OCI-LY1 (cell line): Measurements from ENCODE around the gene PC.
"Not testable (repeated sequence)": the region's sequence is repeated elsewhere in the genome, so short reads cannot be mapped to it uniquely, and the experiment has no call there.

ENCODE experiments used
- H2AFZ ChIP-seq: fragments of 200-600 bp; sonication (generic), shearing (Covaris generic); 2 replicates; pipeline ENCODE4 v1.6.0; 2014; ENCODE audit warnings: antibody characterized with exemption, mild to moderate bottlenecking, low read length
- H3F3A ChIP-seq: fragments of 200-600 bp; sonication (generic), shearing (Covaris generic); 2 replicates; pipeline ENCODE4 v1.6.0; 2014; ENCODE audit warnings: mild to moderate bottlenecking, antibody characterized with exemption, low read length, moderate library complexity; ENCODE audit not compliant: insufficient read depth
- H3K27ac ChIP-seq: fragments of 200-600 bp; sonication (generic); 2 replicates; pipeline ENCODE4 v1.5.1; 2014; ENCODE audit warnings: low read length, mixed run types, mild to moderate bottlenecking, low read depth; ENCODE audit not compliant: poor library complexity, severe bottlenecking
- H3K27me3 ChIP-seq: fragments of 200-600 bp; sonication (generic); 2 replicates; pipeline ENCODE4 v1.6.0; 2014; ENCODE audit warnings: antibody characterized with exemption, mild to moderate bottlenecking, low read length, moderate library complexity; ENCODE audit not compliant: insufficient read depth
- H3K36me3 ChIP-seq: fragments of 200-600 bp; sonication (generic); 2 replicates; pipeline ENCODE4 v1.6.1; 2014; ENCODE audit warnings: mild to moderate bottlenecking, antibody characterized with exemption, low read length, moderate library complexity, mixed read lengths; ENCODE audit not compliant: insufficient read depth
- H3K4me1 ChIP-seq: fragments of 200-600 bp; sonication (generic); 2 replicates; pipeline ENCODE4 v1.5.1; 2014; ENCODE audit warnings: mild to moderate bottlenecking, low read length, moderate library complexity; ENCODE audit not compliant: insufficient read depth, severe bottlenecking
- H3K4me2 ChIP-seq: fragments of 200-600 bp; sonication (generic), shearing (Covaris generic); 2 replicates; pipeline ENCODE4 v1.6.1; 2014; ENCODE audit warnings: low read length
- H3K4me3 ChIP-seq: fragments of 200-600 bp; sonication (generic); 2 replicates; pipeline ENCODE4 v1.5.1; 2014; ENCODE audit warnings: low read length, low read depth, mild to moderate bottlenecking, mixed read lengths; ENCODE audit not compliant: poor library complexity, severe bottlenecking
- H3K79me2 ChIP-seq: fragments of 200-600 bp; shearing (Covaris generic); 2 replicates; pipeline ENCODE4 v1.6.1; 2016; ENCODE audit warnings: mixed run types, low read length, mixed read lengths; ENCODE audit not compliant: insufficient read depth
- H3K9ac ChIP-seq: fragments of 200-600 bp; sonication (generic), shearing (Covaris generic); 2 replicates; pipeline ENCODE4 v1.6.1; 2014; ENCODE audit warnings: mild to moderate bottlenecking, low read length, mixed read lengths
- H3K9me2 ChIP-seq: fragments of 200-600 bp; sonication (generic), shearing (Covaris generic); 2 replicates; pipeline ENCODE4 v1.6.1; 2014; ENCODE audit warnings: low read depth, mild to moderate bottlenecking, low read length, mixed read lengths
- H3K9me3 ChIP-seq: fragments of 200-600 bp; shearing (Covaris generic); 2 replicates; pipeline ENCODE4 v1.6.1; 2014; ENCODE audit warnings: low read length, mixed read lengths
- H4K20me1 ChIP-seq: fragments of 200-600 bp; sonication (generic), shearing (Covaris generic); 2 replicates; pipeline ENCODE4 v1.6.0; 2016; ENCODE audit warnings: mild to moderate bottlenecking, low read length; ENCODE audit not compliant: insufficient read depth
- CTCF ChIP-seq: fragments of 200-600 bp; sonication (generic), shearing (Covaris generic); IDR thresholded peaks from 2 replicates; pipeline ENCODE4 v1.5.1; 2017; ENCODE audit warnings: mild to moderate bottlenecking, antibody characterized with exemption, low read length, moderate library complexity, mixed read lengths
- EZH2 ChIP-seq: fragments of 200-600 bp; sonication (generic), shearing (Covaris generic); IDR thresholded peaks from 2 replicates; pipeline ENCODE4 v1.8.0; 2017; ENCODE audit warnings: borderline replicate concordance, mixed run types, mild to moderate bottlenecking, antibody characterized with exemption, low read length, moderate library complexity, mixed read lengths

The PC gene

GRCh38 chr11:67006029-67006884 lies 48.1 kb upstream of the PC start:
- Histone ChIP-seq H3K9ac (no peak overlapping the region), H2AFZ (peak overlapping the region; percentile 75), H3K4me2 (peak overlapping the region; percentile 35; the same call in 1 of the 2 replicates)

GRCh38 chr11:67005200-67005599 lies 47.0 kb upstream of the PC start:
- not testable (repeated sequence) for H3K4me2 ChIP-seq, H2AFZ ChIP-seq, H3K4me1 ChIP-seq, H3K79me2 ChIP-seq, H3K36me3 ChIP-seq, H4K20me1 ChIP-seq, H3K9me3 ChIP-seq, H3F3A ChIP-seq, H3K27ac ChIP-seq, H3K4me3 ChIP-seq, H3K27me3 ChIP-seq, H3K9ac ChIP-seq, H3K9me2 ChIP-seq

More at GRCh38 chr11:67006029-67006884, 48.1 kb upstream of the PC start:
- Histone ChIP-seq H4K20me1 (no peaks in the 10 kb centered on the region), H3K27ac (no peak overlapping the region), H3K9me3 (no peaks in the 10 kb centered on the region), H3K79me2 (no peaks in the 10 kb centered on the region), H3K27me3 (peaks cover 4% of the 10 kb centered on the region; the same call in 1 of the 2 replicates), H3K36me3 (no peaks in the 10 kb centered on the region; the same call in 1 of the 2 replicates), H3K4me3 (peak overlapping the region; percentile 30), H3K4me1 (peaks cover 9% of the 10 kb centered on the region), H3F3A (no peaks in the 10 kb centered on the region), H3K9me2 (no peaks in the 10 kb centered on the region)
- no peak for TF ChIP-seq EZH2

GRCh38 chr11:67002921-67003411 lies 44.8 kb upstream of the PC start:
- Histone ChIP-seq H3K9me3 (no peaks in the 10 kb centered on the region), H3K4me2 (no peak overlapping the region), H4K20me1 (no peaks in the 10 kb centered on the region), H3K27ac (no peak overlapping the region), H3K36me3 (no peaks in the 10 kb centered on the region; the same call in 1 of the 2 replicates), H3K9me2 (no peaks in the 10 kb centered on the region), H3K4me3 (no peak overlapping the region), H3K4me1 (peaks cover 9% of the 10 kb centered on the region), H3K79me2 (no peaks in the 10 kb centered on the region), H3F3A (no peaks in the 10 kb centered on the region), H3K9ac (no peak overlapping the region), H2AFZ (no peak overlapping the region), H3K27me3 (peaks cover 4% of the 10 kb centered on the region; the same call in 1 of the 2 replicates)
- TF ChIP-seq CTCF (no peak), EZH2 (no peak)

GRCh38 chr11:67002297-67002913 lies 44.2 kb upstream of the PC start:
- Histone ChIP-seq H3K9ac (no peak overlapping the region), H3K4me2 (no peak overlapping the region), H3K27ac (no peak overlapping the region)

More at GRCh38 chr11:67002297-67002913, 44.2 kb upstream of the PC start:
- Histone ChIP-seq H3K4me3 (no peak overlapping the region), H3K36me3 (no peaks in the 10 kb centered on the region; the same call in 1 of the 2 replicates), H3F3A (no peaks in the 10 kb centered on the region), H3K79me2 (no peaks in the 10 kb centered on the region), H2AFZ (no peak overlapping the region), H3K27me3 (peaks cover 4% of the 10 kb centered on the region; the same call in 1 of the 2 replicates), H3K4me1 (peaks cover 9% of the 10 kb centered on the region), H3K9me2 (no peaks in the 10 kb centered on the region), H4K20me1 (no peaks in the 10 kb centered on the region), H3K9me3 (no peaks in the 10 kb centered on the region)
- TF ChIP-seq CTCF (no peak), EZH2 (no peak)
